ENCODE results near the gene CHEK1.
"Not testable (repeated sequence)": the region's sequence is repeated elsewhere in the genome, so short reads cannot be mapped to it uniquely, and the experiment has no call there.

The CHEK1 gene

GRCh38 chr11:125701018-125701610 lies 76.2 kb downstream of the CHEK1 start:
- DNase-seq = no peak

- no peak for DNase-seq
These were observed 77.1 kb downstream of the CHEK1 start for GRCh38 chr11:125701858-125702621.

GRCh38 chr11:125704686-125705085 lies 79.7 kb downstream of the CHEK1 start:
- not testable (repeated sequence) for DNase-seq

GRCh38 chr11:125720781-125721180 lies 95.8 kb downstream of the CHEK1 start:
- no peak for DNase-seq

GRCh38 chr11:125724125-125724524 lies 99.2 kb downstream of the CHEK1 start:
- no peak for DNase-seq
